ENCODE data around the gene FUT6. TPM values are rescaled to one million over a fixed set of nuclear protein-coding genes. Genes with fewer than 3 reads are reported as not detected.

FUT6 gene
- total and polyA plus RNA-seq, 2 donors (not counting 1 experiment from before 2014, with no cell fraction given), result not detected

DNA sequence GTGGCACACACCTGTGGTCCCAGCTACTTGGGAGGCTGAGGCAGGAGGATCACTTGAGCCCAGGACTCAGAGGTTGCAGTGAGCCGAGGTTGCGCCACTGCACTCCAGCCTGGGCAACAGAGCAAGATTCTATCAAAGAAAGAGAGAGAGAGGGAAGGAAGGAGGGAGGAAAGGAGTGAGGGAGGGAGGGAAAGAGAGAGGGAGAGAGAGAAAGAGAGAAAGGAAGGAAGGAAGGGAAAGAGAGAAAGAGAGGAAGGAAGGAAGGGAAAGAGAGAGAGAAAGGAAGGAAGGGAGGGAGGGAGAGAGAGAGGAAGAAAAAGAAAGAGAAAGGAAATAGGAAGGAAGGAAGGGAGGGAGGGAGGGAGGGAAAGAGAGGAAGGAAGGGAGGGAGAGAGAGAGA, 22.3 kb downstream of the FUT6 start:
- Histone ChIP-seq H3K9ac (ENCODE audit: insufficient read depth, low read length) (no peak overlapping the region), H3K9me3 (ENCODE audit: control insufficient read depth, insufficient read depth, low read depth, low read length) (no peaks in the 10 kb centered on the region), H3K4me3 (replicated peaks in 1 of 4; ENCODE audit: control extremely low read depth in 1 of 4, insufficient read depth in 1 of 4, low read depth in 3 of 4, low read length in 4 of 4) (no peak overlapping the region), H3K4me1 (ENCODE audit: control insufficient read depth, extremely low read depth, insufficient read depth, low read length) (no peaks in the 10 kb centered on the region), H3K36me3 (ENCODE audit: control insufficient read depth, insufficient read depth, low read length) (no peaks in the 10 kb centered on the region), H3K4me2 (ENCODE audit: extremely low read depth, insufficient read depth, low read length) (no peak overlapping the region), H3K27me3 (ENCODE audit: control insufficient read depth, insufficient read depth, low read length) (peaks cover 6% of the 10 kb centered on the region), H4K20me1 (ENCODE audit: control insufficient read depth, extremely low read depth, insufficient read depth, low read length) (no peaks in the 10 kb centered on the region), H3K79me2 (ENCODE audit: control insufficient read depth, insufficient read depth, low read length) (no peaks in the 10 kb centered on the region), H2AFZ (ENCODE audit: low read length) (no peak overlapping the region), H3K27ac (ENCODE audit: insufficient read depth, low read length) (no peak overlapping the region)
- TF ChIP-seq, protein P1, sequence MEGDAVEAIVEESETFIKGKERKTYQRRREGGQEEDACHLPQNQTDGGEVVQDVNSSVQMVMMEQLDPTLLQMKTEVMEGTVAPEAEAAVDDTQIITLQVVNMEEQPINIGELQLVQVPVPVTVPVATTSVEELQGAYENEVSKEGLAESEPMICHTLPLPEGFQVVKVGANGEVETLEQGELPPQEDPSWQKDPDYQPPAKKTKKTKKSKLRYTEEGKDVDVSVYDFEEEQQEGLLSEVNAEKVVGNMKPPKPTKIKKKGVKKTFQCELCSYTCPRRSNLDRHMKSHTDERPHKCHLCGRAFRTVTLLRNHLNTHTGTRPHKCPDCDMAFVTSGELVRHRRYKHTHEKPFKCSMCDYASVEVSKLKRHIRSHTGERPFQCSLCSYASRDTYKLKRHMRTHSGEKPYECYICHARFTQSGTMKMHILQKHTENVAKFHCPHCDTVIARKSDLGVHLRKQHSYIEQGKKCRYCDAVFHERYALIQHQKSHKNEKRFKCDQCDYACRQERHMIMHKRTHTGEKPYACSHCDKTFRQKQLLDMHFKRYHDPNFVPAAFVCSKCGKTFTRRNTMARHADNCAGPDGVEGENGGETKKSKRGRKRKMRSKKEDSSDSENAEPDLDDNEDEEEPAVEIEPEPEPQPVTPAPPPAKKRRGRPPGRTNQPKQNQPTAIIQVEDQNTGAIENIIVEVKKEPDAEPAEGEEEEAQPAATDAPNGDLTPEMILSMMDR (conservative IDR thresholded peaks at IDR 0.05 in 1 of 2, IDR thresholded peaks at IDR 0.05 in 1 of 2; ENCODE audit: low read depth in 1 of 2, low read length in 2 of 2), result no peak
- TF ChIP-seq EZH2 (IDR thresholded peaks at IDR 0.05; ENCODE audit: low read length, missing control alignments), result no peak
- DNase-seq (ENCODE audit: low read depth in 2 of 2), result no peak

GRCh38 chr19:5814852-5815246, 24.7 kb downstream of the FUT6 start:
- no peak overlapping the region for H3K9ac ChIP-seq (ENCODE audit: insufficient read depth, low read length)
- no peak for DNase-seq (ENCODE audit: low read depth in 2 of 2)
- no peaks in the 10 kb centered on the region for H3K79me2 ChIP-seq (ENCODE audit: control insufficient read depth, insufficient read depth, low read length)
- H2AFZ ChIP-seq (ENCODE audit: low read length), result no peak overlapping the region
- H3K4me1 ChIP-seq (ENCODE audit: control insufficient read depth, extremely low read depth, insufficient read depth, low read length), result no peaks in the 10 kb centered on the region
- no peaks in the 10 kb centered on the region for H3K36me3 ChIP-seq (ENCODE audit: control insufficient read depth, insufficient read depth, low read length)
- no peak overlapping the region for H3K4me3 ChIP-seq (replicated peaks in 1 of 4; ENCODE audit: control extremely low read depth in 1 of 4, insufficient read depth in 1 of 4, low read depth in 3 of 4, low read length in 4 of 4)
- H3K4me2 ChIP-seq (ENCODE audit: extremely low read depth, insufficient read depth, low read length), result no peak overlapping the region
- no peaks in the 10 kb centered on the region for H4K20me1 ChIP-seq (ENCODE audit: control insufficient read depth, extremely low read depth, insufficient read depth, low read length)
- TF ChIP-seq, protein P1 (conservative IDR thresholded peaks at IDR 0.05 in 1 of 2, IDR thresholded peaks at IDR 0.05 in 1 of 2; ENCODE audit: low read depth in 1 of 2, low read length in 2 of 2), result no peak
- TF ChIP-seq EZH2 (IDR thresholded peaks at IDR 0.05; ENCODE audit: low read length, missing control alignments), result no peak
- no peaks in the 10 kb centered on the region for H3K9me3 ChIP-seq (ENCODE audit: control insufficient read depth, insufficient read depth, low read depth, low read length)
- H3K27me3 ChIP-seq (ENCODE audit: control insufficient read depth, insufficient read depth, low read length), result peaks cover 4% of the 10 kb centered on the region
- H3K27ac ChIP-seq (ENCODE audit: insufficient read depth, low read length), result no peak overlapping the region

DNA sequence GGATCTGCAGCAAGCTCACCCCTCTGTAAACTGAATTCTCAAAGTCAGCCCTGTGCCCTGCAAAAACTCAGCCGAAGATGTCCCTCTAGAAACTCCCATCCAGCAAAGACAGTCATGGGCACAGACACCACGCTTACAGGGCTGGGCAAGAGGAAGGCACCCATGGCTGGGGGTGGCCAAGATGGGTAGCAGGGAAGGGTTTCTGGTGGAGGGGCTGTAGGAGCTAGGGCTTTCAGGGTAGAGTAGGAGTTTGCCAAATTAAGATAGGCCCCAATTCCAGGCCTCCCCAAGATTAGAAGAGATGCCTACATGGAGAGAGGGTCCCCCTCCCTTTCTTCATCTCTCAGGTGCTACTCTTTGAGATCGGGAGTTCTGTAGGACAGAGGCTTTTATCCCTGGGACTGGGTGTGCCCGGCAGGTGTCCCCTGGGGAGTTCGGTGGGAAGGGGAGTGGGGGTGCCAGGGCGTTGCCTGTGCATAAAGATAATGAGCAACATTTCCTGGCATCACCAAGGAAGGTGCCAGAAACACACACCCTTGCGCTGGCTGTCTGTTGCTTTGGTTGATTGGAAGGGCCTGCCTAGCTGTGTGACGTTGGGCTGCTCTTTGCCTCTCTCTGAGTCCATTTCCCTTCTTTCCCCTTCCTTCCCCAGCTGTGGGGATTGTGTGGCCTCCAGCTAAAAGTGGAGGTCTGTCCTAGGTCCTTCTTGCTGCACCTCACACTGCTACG, 25.2 kb downstream of the FUT6 start:
- no peaks in the 10 kb centered on the region for H3K79me2 ChIP-seq (ENCODE audit: control insufficient read depth, insufficient read depth, low read length)
- no peaks in the 10 kb centered on the region for H4K20me1 ChIP-seq (ENCODE audit: control insufficient read depth, extremely low read depth, insufficient read depth, low read length)
- H3K4me1 ChIP-seq (ENCODE audit: control insufficient read depth, extremely low read depth, insufficient read depth, low read length), result no peaks in the 10 kb centered on the region
- no peak overlapping the region for H2AFZ ChIP-seq (ENCODE audit: low read length)
- H3K9me3 ChIP-seq (ENCODE audit: control insufficient read depth, insufficient read depth, low read depth, low read length), result no peaks in the 10 kb centered on the region
- no peak for DNase-seq (ENCODE audit: low read depth in 2 of 2)
- H3K9ac ChIP-seq (ENCODE audit: insufficient read depth, low read length), result no peak overlapping the region
- H3K27me3 ChIP-seq (ENCODE audit: control insufficient read depth, insufficient read depth, low read length), result peaks cover 4% of the 10 kb centered on the region
- H3K4me2 ChIP-seq (ENCODE audit: extremely low read depth, insufficient read depth, low read length), result no peak overlapping the region
- H3K36me3 ChIP-seq (ENCODE audit: control insufficient read depth, insufficient read depth, low read length), result no peaks in the 10 kb centered on the region
- H3K4me3 ChIP-seq (replicated peaks in 1 of 4; ENCODE audit: control extremely low read depth in 1 of 4, insufficient read depth in 1 of 4, low read depth in 3 of 4, low read length in 4 of 4), result no peak overlapping the region
- no peak overlapping the region for H3K27ac ChIP-seq (ENCODE audit: insufficient read depth, low read length)
- no peak for TF ChIP-seq EZH2 (IDR thresholded peaks at IDR 0.05; ENCODE audit: low read length, missing control alignments)
- TF ChIP-seq, protein P1 (conservative IDR thresholded peaks at IDR 0.05 in 1 of 2, IDR thresholded peaks at IDR 0.05 in 1 of 2; ENCODE audit: low read depth in 1 of 2, low read length in 2 of 2), result no peak
